SHP77 treated with DMSO at 0.1 percent for 48 hours (cell line): Measurements from ENCODE around the gene PAOX.
"Not testable (repeated sequence)": the region's sequence is repeated elsewhere in the genome, so short reads cannot be mapped to it uniquely, and the experiment has no call there.

Experiments
- DNase-seq: peaks from one replicate; lab custom pipeline; 2025; lab: John Stamatoyannopoulos, UW

Gene PAOX

DNA sequence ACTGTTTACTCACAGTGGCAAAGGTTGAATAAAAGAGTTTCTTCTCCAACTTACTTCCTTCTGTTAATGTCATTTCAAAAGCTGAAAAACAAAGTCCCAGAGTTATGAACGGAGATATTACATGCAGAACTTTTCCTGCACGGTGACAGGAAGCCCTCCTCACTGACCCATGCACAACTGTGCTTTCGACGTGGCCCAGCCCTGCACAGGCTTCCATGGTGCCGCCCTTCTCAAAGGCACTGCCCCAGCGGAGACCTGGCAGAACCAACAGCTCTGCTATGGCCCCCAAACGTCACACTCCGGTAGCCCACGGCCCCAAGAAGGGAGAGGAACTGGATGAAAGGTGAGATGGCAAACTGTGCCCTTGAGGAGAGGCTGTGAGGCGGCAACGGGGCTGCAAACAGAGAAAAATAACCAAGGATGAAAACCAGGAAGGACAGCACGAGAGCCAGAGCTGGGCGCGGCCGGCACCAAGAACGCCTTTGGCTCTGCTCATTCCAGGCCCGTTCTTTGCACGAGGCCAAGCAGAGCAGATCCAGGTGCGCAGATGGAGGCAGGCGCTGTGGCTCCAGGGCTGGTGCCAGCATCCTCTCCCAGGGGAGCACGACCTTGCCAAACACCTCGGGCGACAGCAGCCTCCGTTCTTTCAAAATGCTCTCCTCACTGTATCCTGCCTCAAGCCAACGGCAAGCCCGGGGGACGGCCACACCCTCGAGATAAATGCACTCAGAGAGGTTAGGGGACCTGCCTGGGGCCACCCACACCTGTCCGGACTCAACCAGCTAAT is 14.2 kb upstream of the PAOX start:
- no peak for DNase-seq

DNA sequence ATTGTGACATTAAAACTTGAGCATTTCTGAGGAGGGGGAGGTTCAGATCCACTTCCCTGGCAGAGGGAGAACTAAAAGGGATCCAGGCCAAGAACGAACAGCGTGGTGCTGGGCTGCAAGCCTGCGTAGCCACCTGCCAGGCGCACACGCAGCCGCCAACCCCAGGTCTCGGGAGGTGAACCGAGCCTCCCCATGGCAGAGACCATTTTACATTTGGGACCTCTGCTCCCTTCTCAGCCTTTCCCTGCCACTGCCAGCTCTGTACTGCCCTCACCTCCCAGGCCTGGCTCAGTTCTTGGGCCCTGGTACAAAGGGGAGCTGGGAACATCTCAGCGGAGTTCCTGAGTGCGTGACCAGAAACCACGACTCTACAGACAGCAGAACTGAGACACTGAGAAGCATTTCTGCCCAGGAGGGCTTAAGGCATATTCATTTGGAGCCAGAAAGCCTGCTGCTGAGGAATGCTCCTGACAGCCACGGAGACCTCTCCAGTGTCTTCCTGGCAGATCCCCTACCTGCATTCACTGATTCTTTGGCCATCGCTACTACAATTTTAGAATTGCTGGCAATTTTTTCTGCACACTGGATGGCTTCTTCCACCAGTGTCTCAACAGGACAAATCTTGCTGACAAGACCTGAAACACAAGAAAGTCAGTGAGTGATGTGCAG is 13.5 kb upstream of the PAOX start:
- DNase-seq: no peak

DNA sequence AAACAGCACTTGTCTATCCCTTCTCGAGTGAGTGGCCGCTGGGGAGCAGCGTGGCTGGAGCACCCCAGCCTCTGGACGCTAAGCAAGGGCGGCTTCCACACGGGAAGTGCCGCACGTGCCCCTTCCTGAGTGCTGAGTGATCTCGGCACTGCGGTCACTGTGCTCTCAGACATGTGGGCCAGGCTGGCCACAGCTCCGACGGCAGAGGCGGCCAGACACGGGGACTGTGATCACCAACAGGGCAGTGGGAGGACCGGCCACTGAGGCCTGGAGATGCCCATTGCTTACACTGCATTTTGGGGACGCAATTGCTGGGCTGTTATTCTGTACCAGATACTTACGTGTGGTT is 13.0 kb upstream of the PAOX start:
- no peak for DNase-seq

DNA sequence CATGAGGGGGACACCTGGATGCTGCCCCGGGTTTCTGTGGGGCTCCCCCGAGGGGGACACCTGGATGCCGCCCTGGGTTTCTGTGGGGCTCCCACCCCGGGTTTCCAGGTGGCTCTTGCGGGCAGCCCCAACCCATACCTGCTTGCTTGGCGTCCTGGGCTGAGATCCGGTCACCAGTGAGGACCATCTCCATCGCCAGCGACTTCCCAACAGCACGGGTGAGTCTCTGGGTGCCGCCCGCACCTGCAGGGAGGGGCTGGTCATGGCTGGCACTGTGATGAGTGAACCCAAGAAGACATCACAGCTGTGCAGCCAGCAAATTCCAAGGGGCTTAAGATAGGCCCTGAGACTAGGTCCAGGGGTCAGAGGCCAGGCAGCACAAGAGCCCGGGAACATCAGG is 12.3 kb upstream of the PAOX start:
- DNase-seq: no peak

DNA sequence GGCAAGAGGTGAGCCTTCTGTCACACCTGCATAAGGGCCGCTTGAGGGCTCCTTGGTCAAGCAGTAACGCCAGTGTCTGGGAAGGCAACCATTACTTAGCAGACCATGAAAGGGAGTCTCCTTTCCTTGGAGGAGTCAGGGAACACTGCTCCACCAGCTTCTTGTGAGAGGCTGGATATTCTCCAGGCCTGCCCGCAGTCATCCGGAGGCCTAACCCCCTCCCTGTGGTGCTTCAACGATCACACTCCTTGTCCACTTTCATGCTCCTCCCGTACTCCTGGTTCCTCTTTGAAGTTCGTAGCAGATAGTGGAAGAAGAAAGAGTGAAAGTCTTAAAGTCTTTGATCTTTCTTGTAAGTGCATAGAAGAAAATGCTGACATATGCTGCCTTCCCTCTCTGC is 11.6 kb upstream of the PAOX start:
- DNase-seq: not testable (repeated sequence)

DNA sequence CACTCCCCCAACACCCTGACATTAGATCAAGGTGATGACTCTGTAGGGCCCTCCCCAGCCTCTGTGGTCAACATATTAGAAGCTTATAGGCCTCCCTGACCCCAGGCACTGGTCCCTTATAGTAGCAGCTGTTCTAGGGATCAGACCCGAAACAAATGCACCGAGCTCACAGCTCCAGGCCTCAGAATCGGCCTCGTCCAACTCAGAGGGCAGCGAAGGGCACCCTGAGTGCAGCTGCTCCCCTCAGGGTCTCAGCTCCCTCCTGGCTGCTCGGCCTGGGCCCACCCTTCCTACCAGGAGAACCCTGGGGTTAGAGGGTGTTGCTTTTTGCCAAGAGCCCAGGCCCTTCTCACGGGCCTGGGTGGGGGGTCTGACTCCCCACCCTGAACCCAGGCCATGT is 10.9 kb upstream of the PAOX start:
- no peak for DNase-seq

DNA sequence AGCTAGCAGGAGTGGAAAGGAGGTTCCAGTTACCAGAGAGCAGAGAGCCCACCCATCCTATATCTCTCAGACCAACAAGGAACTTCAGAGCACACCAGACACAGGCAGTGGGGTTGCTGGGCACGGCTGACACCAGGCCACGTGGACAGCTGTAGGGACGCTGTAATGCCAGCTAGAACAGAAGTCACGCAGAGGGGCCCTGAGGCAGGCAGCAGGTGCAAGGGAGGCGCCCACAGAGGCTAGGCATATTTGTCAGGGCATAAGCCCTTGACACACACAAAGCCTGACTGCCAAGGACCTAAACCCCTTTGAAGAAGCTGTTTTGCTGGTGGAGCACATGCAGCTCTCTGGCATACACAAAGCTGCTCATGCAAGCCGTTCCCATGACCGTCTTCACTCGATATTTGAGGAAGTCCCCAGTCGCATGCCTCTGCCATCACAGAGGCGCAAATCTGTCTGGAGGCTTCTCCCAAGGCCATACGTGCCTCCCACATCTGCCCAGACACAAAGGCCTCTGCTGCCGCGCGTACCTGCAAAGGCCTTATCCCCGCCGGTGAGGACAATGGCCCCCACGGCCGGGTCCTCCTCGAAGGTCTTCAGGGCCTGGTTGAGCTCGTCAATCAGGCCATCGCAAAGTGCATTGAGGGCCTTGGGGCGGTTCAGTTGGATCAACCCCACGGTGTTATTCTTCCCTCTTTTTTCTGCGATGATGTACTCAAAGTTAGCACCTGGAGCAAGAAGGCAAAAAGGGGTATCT is 8.9 kb upstream of the PAOX start:
- DNase-seq: no peak

DNA sequence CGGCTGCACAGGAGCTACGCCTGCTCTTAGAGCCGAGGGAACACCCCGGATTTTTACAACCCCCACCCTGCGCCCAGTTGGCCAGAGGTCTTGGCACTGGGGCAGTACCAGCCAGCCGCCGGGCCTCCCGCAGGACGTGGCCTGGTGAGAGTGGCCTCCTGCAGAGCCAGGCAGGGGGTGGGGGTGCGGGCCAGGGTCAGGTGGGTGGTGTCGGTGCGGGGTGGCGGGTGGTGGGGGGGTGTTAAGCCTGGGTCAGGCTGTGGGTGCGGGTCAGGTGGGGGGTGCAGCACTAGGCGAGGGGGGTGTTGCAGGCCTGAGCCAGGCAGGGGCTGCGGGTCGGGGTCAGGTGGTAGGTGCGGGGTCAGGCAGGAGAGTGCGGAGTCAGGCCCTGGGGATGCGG is 6.6 kb upstream of the PAOX start:
- no peak for DNase-seq

DNA sequence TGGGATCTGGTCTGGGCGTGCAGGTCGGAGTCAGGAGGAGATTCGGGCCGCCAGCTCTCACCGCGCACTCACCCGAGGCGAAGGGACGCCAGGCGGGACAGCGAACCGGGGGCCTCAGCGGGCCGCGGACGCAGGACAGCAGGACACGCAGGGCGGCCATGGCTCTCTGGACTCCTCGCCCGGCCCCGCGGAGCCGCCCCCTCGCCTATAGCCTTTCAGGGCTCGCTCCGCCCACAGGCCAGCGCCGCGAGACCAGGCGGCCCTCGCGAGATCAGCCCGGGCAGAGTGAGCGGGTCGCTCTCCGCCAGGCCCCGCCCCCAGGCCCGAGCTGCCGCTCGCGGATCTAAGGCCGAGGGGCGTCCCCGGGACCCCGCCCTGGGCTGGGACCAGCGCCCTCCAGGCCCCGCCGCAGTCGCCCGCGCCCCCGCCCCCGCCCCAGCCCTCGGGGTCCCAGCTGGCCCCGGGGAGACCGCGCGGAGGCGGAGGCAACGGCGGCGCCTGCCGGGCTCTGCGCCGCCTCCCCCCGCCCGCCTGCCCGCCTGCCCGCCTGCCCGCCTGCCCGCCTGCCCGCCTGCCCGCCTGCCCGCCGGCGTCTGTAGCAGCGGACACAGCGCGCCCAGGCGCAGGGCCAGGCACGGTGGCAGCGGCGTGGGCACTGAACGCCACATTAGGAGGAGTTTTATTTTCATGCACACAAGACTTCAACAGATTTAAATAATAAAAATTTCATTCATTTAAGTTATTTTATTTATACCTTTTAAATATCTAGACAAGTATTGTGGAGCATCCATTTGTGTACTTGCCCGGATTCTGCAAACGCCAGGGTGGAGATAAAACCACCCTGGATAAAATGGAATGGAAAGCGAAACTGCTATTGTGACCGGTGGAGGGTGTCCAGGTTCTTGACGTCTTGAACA is 5.6 kb upstream of the PAOX start, which contains the start of gene ECHS1:
Gene ECHS1, minus strand, starts transcription at position 181 of the 917 bp plus-strand sequence. Its CDS starts 21 bp downstream, at position 160.
- DNase-seq: peak; percentile 80

DNA sequence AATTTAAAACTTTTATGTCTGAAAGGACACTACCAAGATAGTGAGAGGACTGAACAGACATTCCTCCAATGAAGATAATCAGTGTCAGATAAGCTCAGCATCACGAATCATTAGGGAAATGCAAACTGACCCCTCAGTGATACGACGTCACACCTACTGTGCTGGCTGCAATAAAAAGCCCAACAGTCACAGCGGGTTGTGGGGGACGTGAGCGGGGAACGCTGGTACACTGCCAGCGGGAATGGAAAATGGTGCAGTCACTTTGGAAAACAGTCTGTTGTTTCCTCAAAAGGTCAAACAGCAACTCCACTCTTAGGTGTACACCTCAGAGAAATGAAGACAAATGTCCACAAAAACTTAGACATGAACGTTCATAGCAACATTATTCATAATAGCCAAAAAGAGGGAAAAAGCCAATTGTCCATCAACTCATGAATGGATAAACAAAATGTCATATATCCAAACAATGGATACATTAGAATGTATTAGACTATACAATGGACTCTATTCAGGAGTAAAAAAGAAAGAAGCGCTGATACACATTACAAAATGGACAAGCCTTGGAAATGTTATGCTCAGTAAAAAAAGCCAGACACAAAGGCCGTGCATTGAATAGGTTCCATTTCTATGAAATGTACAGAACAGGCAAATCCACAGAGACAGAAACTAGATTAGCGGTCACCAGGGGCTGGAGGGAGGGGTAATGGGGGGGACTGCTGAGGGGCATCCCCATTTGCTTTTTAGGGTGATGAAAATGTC is 3.5 kb upstream of the PAOX start:
- DNase-seq: no peak

DNA sequence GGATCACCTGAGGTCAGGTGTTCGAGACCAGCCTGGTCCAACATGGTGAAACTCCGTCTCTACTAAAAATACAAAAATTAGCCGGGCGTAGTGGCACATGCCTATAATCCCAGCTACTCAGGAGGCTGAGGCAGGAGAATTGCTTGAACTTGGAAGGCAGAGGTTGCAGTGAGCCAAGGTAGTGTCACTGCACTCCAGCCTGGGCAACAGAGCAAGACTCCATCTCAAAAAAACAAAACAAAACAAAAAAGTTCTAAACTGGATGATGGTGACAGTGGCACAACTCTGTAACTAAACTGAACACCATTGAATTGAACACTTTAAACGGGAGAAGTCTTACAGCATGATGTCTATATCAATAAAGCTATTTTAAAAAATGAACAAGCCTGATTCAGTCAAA is 2.9 kb upstream of the PAOX start:
- DNase-seq: not testable (repeated sequence)

DNA sequence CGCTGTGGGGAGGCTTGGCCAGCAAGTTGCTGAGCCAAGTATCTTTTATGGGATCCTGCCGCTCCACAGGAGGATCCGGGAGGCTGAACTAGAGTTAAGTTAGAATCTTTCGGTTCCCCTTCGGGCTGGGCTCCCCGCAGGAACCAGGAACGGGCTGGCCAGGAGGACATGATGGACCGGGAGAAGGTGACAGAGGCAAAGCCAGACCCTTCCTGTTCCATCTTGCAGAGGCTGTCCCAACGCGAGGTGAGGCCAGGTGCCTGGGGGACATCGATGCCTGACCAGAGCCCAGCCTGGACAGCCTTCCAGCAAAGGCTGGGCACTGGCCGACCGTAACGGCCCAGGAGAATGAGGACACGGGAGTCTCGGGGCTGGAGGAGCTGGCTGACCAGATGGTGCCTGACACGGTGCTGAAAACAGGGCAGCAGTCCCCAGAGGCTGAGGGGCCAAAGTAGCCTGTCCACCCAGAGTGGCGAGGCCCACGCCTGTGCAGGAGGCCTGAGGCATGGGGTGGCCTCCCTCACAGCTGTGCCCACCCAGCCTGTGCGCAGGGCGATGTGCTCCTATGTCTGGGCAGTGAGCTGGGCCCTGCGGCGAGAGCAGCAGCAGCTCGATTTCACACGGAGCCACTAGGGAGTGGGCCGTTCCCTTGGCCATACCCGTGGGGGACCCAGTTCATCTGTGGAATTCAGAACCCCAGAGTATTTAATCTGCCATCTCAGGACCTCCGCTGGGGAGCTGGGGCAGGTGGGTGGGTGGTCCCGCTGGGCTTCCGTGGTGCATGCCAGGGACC is 1.8 kb upstream of the PAOX start:
- no peak for DNase-seq

DNA sequence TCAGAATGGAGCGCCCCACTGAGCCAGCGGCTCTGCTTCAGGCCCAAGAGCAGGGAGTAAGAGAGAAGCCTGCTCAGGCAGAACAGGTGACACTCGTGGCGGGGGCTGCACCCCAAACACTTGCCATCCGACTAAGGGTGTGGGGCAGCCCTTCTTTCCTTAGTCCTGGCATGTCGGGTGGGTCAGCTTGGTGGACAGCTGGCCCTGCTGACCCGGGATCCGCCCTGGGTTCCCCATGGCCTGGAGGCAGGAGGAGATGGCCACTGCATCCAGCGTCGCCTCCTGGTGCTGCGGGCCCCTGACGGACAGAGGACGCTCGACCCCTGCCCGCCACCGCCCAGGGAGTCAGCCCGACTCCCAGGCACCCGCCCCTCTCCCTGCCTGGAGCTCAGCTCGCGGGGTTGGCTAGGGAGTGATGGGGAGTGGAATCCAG is 1.2 kb upstream of the PAOX start:
- DNase-seq: no peak

DNA sequence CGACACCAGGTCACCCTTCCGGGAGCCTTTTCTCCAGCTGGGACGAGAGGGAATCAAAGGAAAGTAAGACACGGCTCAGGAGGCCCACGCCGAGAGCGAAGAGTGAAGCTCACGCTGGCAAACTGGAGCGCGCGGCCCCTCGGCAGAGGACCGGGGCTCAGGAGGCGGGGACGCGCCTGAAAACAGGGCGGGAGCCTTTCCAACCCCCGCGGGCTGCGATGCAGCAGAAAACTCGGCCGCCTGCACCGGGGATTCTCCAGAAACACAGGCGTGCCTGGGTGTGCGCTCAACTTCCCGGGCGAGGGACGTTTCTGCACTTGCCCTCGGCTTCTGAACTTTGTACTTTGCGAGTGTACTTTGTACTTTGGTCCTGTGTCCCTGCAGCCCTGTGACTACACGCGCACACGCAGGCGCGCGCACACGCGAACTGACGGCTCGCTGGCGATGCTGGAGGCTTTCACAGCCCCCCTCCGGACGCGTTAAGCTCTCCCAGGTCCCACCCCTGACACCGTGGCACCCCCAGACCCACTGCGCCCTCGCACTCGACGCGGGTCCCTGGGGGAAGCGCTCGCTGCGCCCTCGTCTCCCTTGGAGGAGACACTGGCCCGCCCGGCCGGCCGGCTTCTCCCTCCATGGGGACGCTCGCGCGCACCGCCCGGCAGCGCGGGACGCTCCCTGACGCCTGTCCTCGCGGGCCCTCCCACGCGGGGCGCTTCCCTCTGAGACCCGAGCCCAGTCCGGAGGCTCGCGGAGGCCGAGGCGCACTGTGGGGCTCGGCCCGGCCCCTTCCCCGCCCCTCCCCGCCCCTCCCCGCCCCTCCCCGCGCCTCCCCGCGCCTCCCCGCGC is 588 bp upstream of the PAOX start:
- DNase-seq: no peak

DNA sequence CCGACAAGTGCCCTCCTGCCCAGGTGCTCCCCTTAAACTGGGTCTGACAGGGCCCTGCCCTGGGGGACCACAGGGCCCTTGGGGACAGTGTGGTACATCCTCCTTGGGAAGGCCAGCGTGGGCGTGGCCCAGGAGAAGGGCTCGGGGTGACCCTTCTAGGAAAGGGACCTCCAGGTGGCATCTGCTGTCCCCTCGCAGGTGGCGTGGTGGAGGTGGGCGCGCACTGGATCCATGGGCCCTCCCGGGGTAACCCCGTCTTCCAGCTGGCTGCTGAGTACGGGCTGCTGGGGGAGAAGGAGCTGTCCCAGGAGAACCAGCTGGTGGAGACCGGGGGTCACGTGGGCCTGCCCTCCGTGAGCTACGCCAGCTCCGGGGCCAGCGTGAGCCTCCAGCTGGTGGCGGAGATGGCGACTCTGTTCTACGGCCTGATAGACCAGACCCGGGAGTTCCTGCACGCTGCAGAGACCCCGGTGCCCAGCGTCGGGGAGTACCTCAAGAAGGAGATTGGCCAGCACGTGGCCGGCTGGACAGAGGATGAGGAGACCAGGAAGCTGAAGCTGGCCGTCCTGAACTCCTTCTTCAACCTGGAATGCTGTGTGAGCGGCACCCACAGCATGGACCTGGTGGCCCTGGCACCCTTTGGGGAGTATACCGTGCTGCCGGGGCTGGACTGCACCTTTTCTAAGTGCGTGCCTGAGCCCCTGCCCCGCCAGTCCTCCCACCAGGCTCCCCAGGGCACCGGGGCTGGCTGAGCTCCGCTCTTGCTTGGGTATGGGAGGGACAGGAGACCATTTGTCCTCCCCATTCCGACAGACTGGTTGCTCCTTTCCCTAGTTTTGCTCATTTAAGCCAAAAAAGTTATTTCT is 972 bp downstream of the PAOX start:
- no peak for DNase-seq

DNA sequence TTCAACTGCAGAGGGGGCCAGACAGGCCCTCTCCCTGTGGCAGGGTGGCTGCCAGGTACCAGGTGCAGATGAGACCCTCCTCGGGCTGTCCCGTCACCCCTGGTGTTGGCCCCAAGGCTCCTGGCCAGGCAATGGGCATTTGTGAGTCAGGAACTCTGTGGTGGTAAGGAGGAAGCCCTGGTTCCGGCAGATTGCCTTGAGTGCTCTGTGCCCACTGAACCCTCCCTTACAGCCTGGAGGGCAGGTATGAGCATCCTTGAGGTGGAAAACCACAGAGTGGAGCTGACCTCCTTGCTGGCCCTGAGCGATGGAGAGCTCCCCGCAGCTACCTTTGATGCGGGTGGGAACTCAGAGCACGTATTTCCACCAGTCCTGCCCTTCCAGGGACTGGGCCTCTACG is 2.0 kb downstream of the PAOX start:
- DNase-seq: no peak

DNA sequence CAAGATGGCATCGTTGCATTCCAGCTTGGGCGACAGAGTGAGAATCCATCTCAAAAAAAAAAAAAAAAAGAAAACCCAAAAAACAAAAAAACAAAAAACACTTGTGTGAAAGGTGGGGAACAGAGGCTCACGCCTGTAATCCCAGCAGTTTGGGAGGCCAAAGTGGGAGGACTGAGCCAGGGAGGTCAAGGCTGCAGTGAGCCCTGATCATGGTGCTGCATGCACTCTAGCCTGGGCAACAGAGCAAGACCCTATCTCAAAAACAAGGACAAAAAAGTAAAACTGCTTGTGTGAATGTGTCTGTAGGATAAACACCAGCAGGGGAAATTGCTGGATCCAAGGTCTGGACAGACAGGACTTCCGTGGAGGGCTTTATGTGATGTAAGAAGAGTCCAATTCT is 4.5 kb downstream of the PAOX start:
- no peak for DNase-seq

DNA sequence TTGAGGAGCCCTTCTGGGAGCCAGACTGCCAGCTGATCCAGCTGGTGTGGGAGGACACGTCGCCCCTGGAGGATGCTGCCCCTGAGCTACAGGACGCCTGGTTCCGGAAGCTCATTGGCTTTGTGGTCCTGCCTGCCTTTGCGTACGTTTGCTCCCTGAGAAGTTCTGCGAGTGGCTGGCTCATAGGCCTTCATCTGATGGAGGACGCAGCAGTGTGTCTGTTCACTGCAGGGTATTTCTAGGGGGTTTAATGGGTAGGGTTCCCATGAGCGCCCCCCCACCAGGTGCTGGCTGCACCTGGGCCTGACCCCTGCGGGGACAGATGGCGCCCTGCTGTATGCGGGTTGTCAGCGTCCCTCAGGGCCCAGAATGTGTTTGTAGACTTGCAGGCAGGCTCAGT is 5.0 kb downstream of the PAOX start:
- no peak for DNase-seq
